Stimulated activated CD4-positive, alpha-beta T cell treated with anti-CD3 and anti-CD28 coated beads, TNF-alpha, amount 100 ng/mL, for 24 hours (primary cell): ENCODE data around the gene BCAR1.
"Not testable (repeated sequence)": the region's sequence is repeated elsewhere in the genome, so short reads cannot be mapped to it uniquely, and the experiment has no call there.

Experiments
- DNase-seq, 3 experiments: peaks; one replicate each; pipeline ENCODE4 v3.0.0-alpha.2; 2020; ENCODE audit warnings: low read depth in 3 of 3

BCAR1 gene

GRCh38 chr16:75251280-75252048 lies at the start of gene BCAR1:
Gene BCAR1 (minus strand): TSS chr16:75251624. CDS start chr16:75251482, 142 bp downstream.
- peak in 1 of 3 experiments; percentile 44 for DNase-seq

DNA sequence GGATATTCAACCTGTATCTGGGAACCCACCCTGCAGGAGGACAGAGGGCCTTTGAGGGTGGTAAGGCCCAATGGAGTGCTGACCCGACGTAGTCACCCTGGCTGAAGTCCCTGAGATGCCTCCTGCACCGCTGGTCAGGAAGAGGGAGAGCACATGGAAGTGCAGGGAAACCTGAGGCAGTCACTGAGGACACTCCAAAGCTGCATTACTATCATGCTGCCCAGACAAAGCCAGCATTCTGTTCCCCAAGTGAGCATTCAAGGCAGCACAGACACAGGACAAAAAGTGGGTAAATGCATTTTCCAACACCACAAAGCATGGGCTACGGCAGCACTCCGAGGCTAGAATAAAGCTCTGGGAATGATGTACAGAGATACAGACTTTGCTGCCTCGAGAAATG lies 46.8 kb upstream of the BCAR1 start:
- no peak for DNase-seq

DNA sequence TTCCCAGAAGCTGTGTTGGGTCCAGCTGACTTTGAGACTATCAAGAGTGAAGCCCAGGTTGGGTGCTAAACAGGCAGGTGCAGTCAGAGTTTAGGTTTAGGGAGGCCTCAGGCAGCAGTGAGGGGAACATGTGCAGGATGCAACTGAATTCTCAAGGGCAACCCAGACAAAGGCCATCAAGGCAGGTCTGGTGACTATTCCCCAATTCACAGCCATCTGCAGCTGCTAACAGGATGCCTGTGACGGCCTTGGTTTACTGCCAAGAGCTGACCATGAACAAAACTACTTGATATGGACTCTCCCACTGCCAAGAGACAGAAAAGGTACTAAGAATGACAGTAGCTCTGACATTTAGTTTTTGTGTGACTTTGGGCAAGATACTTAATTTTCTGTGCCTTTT lies 45.2 kb upstream of the BCAR1 start:
- no peak for DNase-seq

DNA sequence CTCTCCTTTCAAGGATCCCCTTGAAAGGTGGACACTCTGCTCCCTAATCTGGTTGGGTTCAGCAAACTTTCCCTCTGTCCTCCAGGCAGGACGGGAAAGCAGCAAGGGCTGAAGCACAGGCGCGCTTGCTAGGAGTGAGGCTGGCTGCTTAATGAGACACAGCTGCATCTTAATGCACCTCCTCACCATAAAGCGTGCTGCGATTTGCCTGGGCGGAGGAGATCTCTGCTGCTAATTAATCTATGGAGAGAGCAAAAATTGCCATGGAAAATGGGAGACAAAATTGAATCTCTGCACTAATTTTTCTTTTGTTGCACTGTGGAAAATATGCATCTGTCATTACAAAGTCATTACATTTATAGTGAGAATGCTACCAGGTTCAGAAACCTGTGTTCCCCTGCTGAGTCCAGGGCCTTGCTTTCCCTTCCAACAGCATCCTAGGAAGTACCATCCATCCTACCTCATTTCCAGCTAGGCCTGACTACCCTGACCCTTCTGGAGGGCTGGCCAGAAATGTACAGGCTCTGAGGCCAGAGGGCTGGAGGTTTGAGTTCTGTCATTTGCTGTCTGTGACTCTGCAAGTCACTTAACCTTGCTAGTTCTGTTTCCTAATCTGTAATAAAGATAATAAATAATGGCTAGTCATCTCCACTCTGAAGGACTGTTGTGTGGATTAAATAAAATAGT lies 43.5 kb upstream of the BCAR1 start:
- DNase-seq: no peak

DNA sequence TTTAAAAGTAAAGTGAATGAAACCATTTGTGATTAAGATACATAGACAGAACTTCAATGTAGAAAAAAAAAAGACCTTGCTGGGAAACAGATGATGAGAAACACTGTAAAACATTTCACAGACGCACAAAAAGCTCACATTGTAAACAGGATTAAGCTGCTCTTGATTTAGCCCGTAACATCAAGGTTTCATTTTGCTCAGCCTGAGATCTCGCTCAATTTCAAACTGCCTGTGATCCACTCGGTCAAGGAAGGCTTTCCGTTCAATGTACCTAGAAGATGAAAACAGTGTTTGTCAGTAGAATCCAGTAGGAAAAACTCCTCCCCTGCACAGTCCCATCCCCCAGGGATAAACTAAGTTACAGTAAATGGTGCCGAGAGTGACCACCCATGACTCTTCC lies 42.3 kb upstream of the BCAR1 start:
- no peak for DNase-seq

DNA sequence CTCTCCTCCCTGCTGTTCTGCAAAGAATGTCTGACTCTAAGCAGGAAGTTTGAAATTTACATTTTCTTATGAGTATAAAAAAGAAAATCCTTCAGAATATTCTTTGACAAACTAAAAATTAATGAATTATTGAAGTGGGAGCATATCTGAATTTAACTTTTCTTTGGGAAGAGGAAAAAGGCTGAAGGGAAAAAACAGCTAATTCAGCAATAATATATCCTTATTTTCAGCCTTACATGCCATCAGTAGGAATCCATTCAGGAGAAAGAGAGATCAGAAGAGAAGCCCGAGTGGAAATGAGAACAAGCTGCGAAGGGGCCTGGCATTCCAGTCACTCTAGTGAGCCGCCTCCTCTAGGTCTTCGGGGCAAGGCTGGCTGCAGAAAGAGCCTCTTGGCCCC lies 41.7 kb upstream of the BCAR1 start:
- DNase-seq: no peak

DNA sequence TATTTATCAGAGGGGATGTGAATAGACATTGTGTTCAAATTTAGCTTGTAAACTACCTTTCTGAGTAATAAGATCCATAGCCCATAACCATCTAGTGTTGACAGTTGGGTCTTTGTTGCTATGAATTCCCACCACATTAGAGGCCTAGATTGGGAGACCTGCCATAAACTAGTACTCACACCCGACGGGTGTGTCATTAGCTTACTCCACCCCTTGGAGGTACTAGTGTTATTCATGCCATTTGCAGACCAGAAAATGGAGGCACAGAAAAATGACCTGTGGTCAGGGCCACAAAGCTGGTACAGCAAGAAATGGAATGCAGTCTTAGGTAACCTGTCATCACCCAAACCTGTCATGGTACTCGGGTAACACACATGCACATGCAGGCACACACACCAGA lies 41.3 kb upstream of the BCAR1 start:
- DNase-seq: no peak

DNA sequence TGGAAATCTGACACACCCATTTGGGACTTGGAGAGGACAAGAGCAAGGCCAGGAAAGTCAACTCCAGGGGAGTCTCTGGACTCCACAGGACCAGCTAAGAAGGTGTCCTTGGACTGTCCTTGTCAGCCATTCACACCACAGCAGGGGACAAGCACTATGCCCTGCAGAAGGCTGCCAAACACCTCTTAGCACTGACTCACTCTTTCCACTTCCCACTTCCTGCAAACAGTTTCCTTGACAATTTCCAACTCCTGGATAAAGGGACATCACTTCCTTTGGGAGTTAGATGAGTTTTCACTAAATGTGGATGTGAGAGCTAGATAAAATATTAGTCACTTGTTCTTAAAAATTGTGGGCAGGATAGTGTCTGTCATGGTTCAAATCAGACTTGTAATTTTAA lies 37.8 kb upstream of the BCAR1 start:
- DNase-seq: no peak

- DNase-seq: peak in 2 of 3 experiments; percentile 12 to 65
Observed at GRCh38 chr16:75288596-75289120, 37.2 kb upstream of the BCAR1 start.

DNA sequence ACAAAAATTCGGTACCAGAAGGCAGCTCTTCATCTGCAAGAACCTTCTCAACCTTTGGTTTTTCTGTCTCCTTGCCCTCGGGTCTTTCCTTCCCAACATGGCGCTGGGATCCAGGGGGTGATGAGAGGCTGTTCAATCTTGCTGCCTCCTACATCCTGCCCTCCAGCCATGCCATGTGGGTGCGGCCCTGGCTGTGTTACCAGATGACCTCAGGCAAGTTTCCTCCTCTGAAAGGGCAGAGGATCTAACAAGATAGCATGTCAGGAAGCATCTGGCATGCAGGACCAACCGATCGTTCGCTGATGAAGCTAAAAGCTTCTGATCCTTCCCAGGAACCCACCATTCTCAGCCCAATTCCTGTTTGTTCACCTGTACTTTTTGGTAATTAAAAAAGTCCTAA lies 36.8 kb upstream of the BCAR1 start:
- no peak for DNase-seq

GRCh38 chr16:75287708-75288107 lies 36.3 kb upstream of the BCAR1 start:
- DNase-seq: no peak

DNA sequence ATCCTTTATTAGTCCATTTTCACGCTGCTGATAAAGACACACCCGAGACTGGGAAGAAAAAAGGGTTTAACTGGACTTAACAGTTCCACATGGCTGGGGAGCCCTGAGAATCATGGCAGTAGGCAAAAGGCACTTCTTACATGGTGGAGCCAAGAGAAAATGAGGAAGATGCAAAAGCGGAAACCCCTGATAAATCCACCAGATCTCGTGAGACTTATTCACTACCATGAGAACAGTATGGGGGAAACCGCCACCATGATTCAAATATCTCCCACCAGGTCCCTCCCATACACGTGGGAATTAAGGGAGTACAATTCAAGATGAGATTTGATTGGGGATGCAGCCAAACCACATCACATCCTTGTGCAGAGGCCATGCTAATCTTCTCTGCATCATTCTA lies 35.0 kb upstream of the BCAR1 start:
- no peak for DNase-seq

- no peak for DNase-seq
Observed at GRCh38 chr16:75282466-75283281, 31.2 kb upstream of the BCAR1 start.

DNA sequence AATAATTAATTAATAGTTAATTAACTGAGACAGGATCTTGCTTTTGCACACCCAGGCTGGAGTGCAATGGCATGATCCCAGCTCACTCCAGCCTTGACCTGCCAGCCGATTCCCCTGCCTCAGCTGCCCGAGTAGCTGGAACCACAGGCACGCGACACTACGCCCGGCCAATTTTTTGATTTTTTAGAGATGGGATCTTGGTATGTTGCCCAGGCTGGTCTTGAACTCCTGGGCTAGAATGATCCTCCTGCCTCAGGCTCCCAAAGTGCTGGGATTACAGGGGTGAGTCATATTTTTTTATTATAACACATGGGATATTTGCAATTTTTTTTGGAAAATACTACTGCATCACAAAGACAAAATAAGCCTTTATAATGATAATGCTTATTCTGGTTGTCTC lies 30.4 kb upstream of the BCAR1 start:
- no peak for DNase-seq

GRCh38 chr16:75281009-75281408 lies 29.6 kb upstream of the BCAR1 start:
- not testable (repeated sequence) for DNase-seq

GRCh38 chr16:75280331-75280804 lies 28.9 kb upstream of the BCAR1 start:
- DNase-seq: no peak

GRCh38 chr16:75279305-75279704 lies 27.9 kb upstream of the BCAR1 start:
- no peak for DNase-seq

GRCh38 chr16:75273054-75273925 lies 21.9 kb upstream of the BCAR1 start:
- no peak for DNase-seq

- DNase-seq: not testable (repeated sequence)
Observed at GRCh38 chr16:75272629-75273028, 21.2 kb upstream of the BCAR1 start.

- DNase-seq: no peak
Observed at GRCh38 chr16:75272097-75272551, 20.7 kb upstream of the BCAR1 start.
